ENCODE data around the gene HOXD12. TPM values are rescaled to one million over a fixed set of nuclear protein-coding genes. Genes with fewer than 3 reads are reported as not detected.

The HOXD12 gene
- total RNA-seq, 1 experiment from 2014 or later, result 0.27 TPM

- H3K4me2 ChIP-seq (ENCODE audit: low read length), result no peak overlapping the region
- BruUV-seq (replicated peaks), result no TSS peak
- CTCF ChIA-PET, result no interaction called here
- no peaks in the 10 kb centered on the region for H4K20me1 ChIP-seq (ENCODE audit: insufficient read depth)
- H2AFZ ChIP-seq (ENCODE audit: low read depth, low read length, poor library complexity, severe bottlenecking), result no peak overlapping the region
- H3K4me1 ChIP-seq (ENCODE audit: control insufficient read depth in 1 of 2, insufficient read depth in 2 of 2, low read length in 2 of 2), result no peaks in the 10 kb centered on the region
- no peak overlapping the region for H3K4me3 ChIP-seq (replicated peaks in 1 of 2; ENCODE audit: low read depth in 1 of 2, low read length in 2 of 2)
- no peaks in the 10 kb centered on the region for H3K9me2 ChIP-seq (ENCODE audit: insufficient read depth)
- H3K27me3 ChIP-seq (ENCODE audit: insufficient read depth, low read length), result no peaks in the 10 kb centered on the region
- no peaks in the 10 kb centered on the region for H3K9me3 ChIP-seq (ENCODE audit: control insufficient read depth in 1 of 2, insufficient read depth in 1 of 2, low read depth in 1 of 2, low read length in 2 of 2)
- ATAC-seq, result no peak
- TF ChIP-seq CEBPB (IDR thresholded peaks at IDR 0.05; ENCODE audit: low read depth), result no peak
- TF ChIP-seq RAD21 (IDR thresholded peaks at IDR 0.05; ENCODE audit: low read depth), result no peak
- TF ChIP-seq EZH2 (IDR thresholded peaks at IDR 0.05), result no peak
- no peak for TF ChIP-seq TCF7L2 (IDR thresholded peaks at IDR 0.05; ENCODE audit: borderline replicate concordance, extremely low read depth, insufficient read depth, insufficient read length)
- no peak for TF ChIP-seq EZH2phosphoT487 (IDR thresholded peaks at IDR 0.05; ENCODE audit: borderline replicate concordance)
- TF ChIP-seq SRF (IDR thresholded peaks at IDR 0.05; ENCODE audit: low read depth), result no peak
- no peak for TF ChIP-seq ZFX (IDR thresholded peaks at IDR 0.05)
- TF ChIP-seq SP1 (IDR thresholded peaks at IDR 0.05; ENCODE audit: low read depth), result no peak
- TF ChIP-seq YY1 (IDR thresholded peaks at IDR 0.05; ENCODE audit: extremely low read depth, insufficient replicate concordance, low read depth, low read length), result no peak
- no peak for TF ChIP-seq ATF3 (IDR thresholded peaks at IDR 0.05)
- TF ChIP-seq POLR2AphosphoS5 (IDR thresholded peaks at IDR 0.05; ENCODE audit: low read depth, low read length), result no peak
- no peak for TF ChIP-seq CBX3 (IDR thresholded peaks at IDR 0.05; ENCODE audit: low read depth)
- no peak for TF ChIP-seq FOSL1 (IDR thresholded peaks at IDR 0.05; ENCODE audit: low read depth)
- no peak for TF ChIP-seq MAX (IDR thresholded peaks at IDR 0.05)
- no peak for TF ChIP-seq CTCF (IDR thresholded peaks at IDR 0.05 in 2 of 3, conservative IDR thresholded peaks at IDR 0.05 in 1 of 3; ENCODE audit: borderline replicate concordance in 1 of 3, insufficient read depth in 1 of 3, low read depth in 2 of 3, low read length in 2 of 3)
- no peak for TF ChIP-seq JUND (IDR thresholded peaks at IDR 0.05)
- no peak for TF ChIP-seq ELF1 (IDR thresholded peaks at IDR 0.05; ENCODE audit: borderline replicate concordance, low read depth)
- TF ChIP-seq REST (IDR thresholded peaks at IDR 0.05; ENCODE audit: low read depth), result no peak
- H3K9ac ChIP-seq (ENCODE audit: low read length), result no peak overlapping the region
- RAD21 ChIA-PET (ENCODE audit: low non-redundant PET in 1 of 2, low total read pairs in 2 of 2, uncharacterized antibody in 2 of 2, unreplicated experiment in 2 of 2), result no interaction called here
- H3K79me2 ChIP-seq (ENCODE audit: insufficient read depth, low read length), result no peaks in the 10 kb centered on the region
- no peak for DNase-seq (ENCODE audit: low read depth, low spot score)
- intact Hi-C loops (cut with micrococcal nuclease), result no loop called here
- POLR2A ChIA-PET, result no interaction called here
- H3K27ac ChIP-seq (ENCODE audit: low read depth, low read length), result no peak overlapping the region
- no peaks in the 10 kb centered on the region for H3K36me3 ChIP-seq (ENCODE audit: control insufficient read depth in 1 of 2, insufficient read depth in 2 of 2, low read length in 2 of 2)
These were observed 46.5 kb downstream of the HOXD12 start for GRCh38 chr2:176146101-176146500.

All from HCT116 (cell line).